ENCODE results near the gene LGR5. TPM values are rescaled to one million over a fixed set of nuclear protein-coding genes. Genes with fewer than 3 reads are reported as not detected.

Gene LGR5
- total and polyA plus RNA-seq, 2 of the 8 experiments (the other 6 are each of a cell fraction or from before 2014, with no cell fraction given): 0.08 to 0.19 TPM

- DNase-seq (ENCODE audit: low read depth in 1 of 2, low spot score in 2 of 2): no peak
- Histone ChIP-seq H4K91ac (replicated peaks; ENCODE audit: insufficient read length, low read length) (no peak overlapping the region), H2BK15ac (ENCODE audit: low read length) (no peak overlapping the region), H2AK5ac (ENCODE audit: low read depth, low read length) (no peak overlapping the region), H3K9me3 (ENCODE audit: insufficient read depth in 2 of 2, low read depth in 1 of 2, low read length in 1 of 2) (peaks cover 3 to 12% of the 10 kb centered on the region in 2 experiments; a peak in 2 of 4 replicates), H3K9ac (replicated peaks in 1 of 4; ENCODE audit: extremely low read depth in 1 of 4, low read depth in 3 of 4, low read length in 3 of 4) (no peak overlapping the region), H3K4me1 (replicated peaks in 1 of 4; ENCODE audit: control insufficient read depth in 3 of 4, insufficient read depth in 4 of 4, low read length in 3 of 4) (no peaks in the 10 kb centered on the region), H3K79me2 (ENCODE audit: control insufficient read depth in 1 of 2, insufficient read depth in 2 of 2, low read length in 2 of 2) (no peaks in the 10 kb centered on the region), H3K27me3 (replicated peaks in 1 of 4; ENCODE audit: control insufficient read depth in 3 of 4, extremely low read depth in 1 of 4, insufficient read depth in 3 of 4, low read length in 3 of 4) (peaks cover 0 to 5% (median 4%) of the 10 kb centered on the region in 4 experiments; a peak in 5 of 7 replicates), H2BK12ac (ENCODE audit: low read depth, low read length) (no peak overlapping the region), H2AFZ (ENCODE audit: low read length) (no peak overlapping the region), H3K23me2 (ENCODE audit: low read depth, low read length) (no peaks in the 10 kb centered on the region), H4K5ac (ENCODE audit: insufficient read length, low read depth, low read length) (no peak overlapping the region), H2BK20ac (ENCODE audit: low read length) (no peak overlapping the region), H2BK120ac (replicated peaks; ENCODE audit: low read depth, low read length) (no peak overlapping the region), H3K4me3 (ENCODE audit: extremely low read depth in 1 of 4, insufficient read depth in 2 of 4, low read depth in 3 of 4, low read length in 4 of 4) (no peak overlapping the region), H3K4me2 (ENCODE audit: insufficient read depth in 1 of 2, low read depth in 2 of 2, low read length in 2 of 2) (no peak overlapping the region), H4K20me1 (replicated peaks in 1 of 2; ENCODE audit: control insufficient read depth in 1 of 2, insufficient read depth in 2 of 2, low read length in 2 of 2) (no peaks in the 10 kb centered on the region), H3K56ac (replicated peaks; ENCODE audit: insufficient read length, low read depth, low read length) (no peak overlapping the region), H3K14ac (ENCODE audit: insufficient read length) (no peak overlapping the region), H3K4ac (replicated peaks; ENCODE audit: insufficient read length, low read depth, low read length) (no peak overlapping the region), H3K36me3 (ENCODE audit: control insufficient read depth in 2 of 4, insufficient read depth in 4 of 4, low read length in 3 of 4) (no peaks in the 10 kb centered on the region), H3K23ac (ENCODE audit: insufficient read length) (no peak overlapping the region), H2BK5ac (ENCODE audit: low read depth, low read length) (no peak overlapping the region), H4K8ac (ENCODE audit: extremely low read depth, insufficient read depth, low read length) (no peak overlapping the region), H3K27ac (ENCODE audit: low read depth, low read length) (no peak overlapping the region), H3K79me1 (ENCODE audit: low read depth, low read length) (no peaks in the 10 kb centered on the region), H3K18ac (ENCODE audit: extremely low read depth, low read length) (no peak overlapping the region)
- FAIRE-seq: no peak
- ChIA-PET CTCF (ENCODE audit: partially characterized antibody) (interaction anchor here (2.8 to 6.5 kb wide), 2 partner anchors 12 to 17 kb away, joined by 10 to 28 read pairs; no protein-coding TSS in a partner anchor), POLR2A (ENCODE audit: partially characterized antibody) (no interaction called here)
- TF ChIP-seq RNF2 (IDR thresholded peaks at IDR 0.05; ENCODE audit: borderline replicate concordance, low read depth, low read length, missing control alignments, poor library complexity, severe bottlenecking) (no peak), JUND (IDR thresholded peaks at IDR 0.05; ENCODE audit: low read length) (no peak), SP1 (IDR thresholded peaks at IDR 0.05; ENCODE audit: low read depth, low read length) (no peak), POU5F1 (IDR thresholded peaks at IDR 0.05; ENCODE audit: low read depth, low read length) (no peak), FOSL1 (IDR thresholded peaks at IDR 0.05; ENCODE audit: insufficient read depth, low read depth, low read length) (no peak), PHF8 (conservative IDR thresholded peaks at IDR 0.05; ENCODE audit: low read depth, low read length) (no peak)
- WGBS, 2 experiments (ENCODE audit: extremely low coverage in 1 of 2, insufficient coverage in 1 of 2, insufficient read length in 1 of 2, insufficient replicate concordance in 2 of 2, low coverage in 1 of 2, low lambda C conversion rate in 2 of 2, missing lambda C conversion rate in 1 of 2): 89% methylated on average over 5 of the region's 5 CpGs; no CpG with 5 or more reads in 1 of the 2 experiments
Observed at GRCh38 chr12:71432936-71433335, 6.7 kb upstream of the LGR5 start.
